Measurements from ENCODE around the gene SPDYE5.

- TF ChIP-seq CTCF (IDR thresholded peaks at IDR 0.05; ENCODE audit: borderline replicate concordance, extremely low read depth, low read length, poor library complexity, severe bottlenecking) (no peak), EZH2 (IDR thresholded peaks at IDR 0.05; ENCODE audit: borderline replicate concordance, low read depth, low read length, severe bottlenecking) (no peak)
Observed at GRCh38 chr7:75536491-75536890, 44.4 kb downstream of the SPDYE5 start.

Data from DND-41 (cell line).